NCI-H526 treated with DMSO at 0.1 percent for 48 hours (cell line): Measurements from ENCODE around the gene CBLN4.

Experiments used
- DNase-seq: peaks from one replicate; lab custom pipeline; 2025; lab: John Stamatoyannopoulos, UW

The CBLN4 gene

GRCh38 chr20:56005389-56005715 is at the start of gene CBLN4:
Gene CBLN4, minus strand, starts transcription at chr20:56005519. Its CDS starts 1,348 bp downstream, at chr20:56004171.
- no peak for DNase-seq

GRCh38 chr20:56043227-56043626 is 37.9 kb upstream of the CBLN4 start:
- DNase-seq: no peak

- no peak for DNase-seq
These were observed 26.9 kb upstream of the CBLN4 start for GRCh38 chr20:56032251-56032650.

- no peak for DNase-seq
These were observed 13.4 kb upstream of the CBLN4 start for GRCh38 chr20:56018716-56019115.

- DNase-seq: no peak
These were observed 12.9 kb upstream of the CBLN4 start for GRCh38 chr20:56018194-56018593.

- DNase-seq: no peak
These were observed 12.2 kb upstream of the CBLN4 start for GRCh38 chr20:56017560-56017959.

- no peak for DNase-seq
These were observed 9.7 kb upstream of the CBLN4 start for GRCh38 chr20:56014998-56015397.

GRCh38 chr20:56014151-56014550 is 8.8 kb upstream of the CBLN4 start:
- DNase-seq: no peak

- DNase-seq: no peak
These were observed 519 bp downstream of the CBLN4 start for GRCh38 chr20:56004611-56005388.

- no peak for DNase-seq
These were observed 1.3 kb downstream of the CBLN4 start for GRCh38 chr20:56004007-56004406.

GRCh38 chr20:56002908-56003800 is 2.2 kb downstream of the CBLN4 start:
- no peak for DNase-seq

- no peak for DNase-seq
These were observed 3.4 kb downstream of the CBLN4 start for GRCh38 chr20:56001890-56002289.

- no peak for DNase-seq
These were observed 4.1 kb downstream of the CBLN4 start for GRCh38 chr20:56001106-56001785.

GRCh38 chr20:55978550-55978949 is 26.8 kb downstream of the CBLN4 start:
- no peak for DNase-seq

GRCh38 chr20:55977690-55978459 is 27.4 kb downstream of the CBLN4 start:
- DNase-seq: no peak

GRCh38 chr20:55974491-55975202 is 30.7 kb downstream of the CBLN4 start:
- DNase-seq: no peak

- no peak for DNase-seq
These were observed 40.5 kb downstream of the CBLN4 start for GRCh38 chr20:55964790-55965189.

GRCh38 chr20:55961376-55962330 is 43.7 kb downstream of the CBLN4 start:
- DNase-seq: no peak

GRCh38 chr20:55953201-55953600 is 52.1 kb downstream of the CBLN4 start:
- no peak for DNase-seq

- no peak for DNase-seq
These were observed 57.6 kb downstream of the CBLN4 start for GRCh38 chr20:55947701-55948100.
